SK-N-SH (cell line): ENCODE data around the gene ZC3H4. TPM values are rescaled to one million over a fixed set of nuclear protein-coding genes. Genes with fewer than 3 reads are reported as not detected.

ENCODE experiments used
- CTCF ChIA-PET: fragments of 300-600, 350-600 bp; formaldehyde crosslinking; extraction: SDS; loops from one replicate; lab custom pipeline; 2021; lab: Yijun Ruan, JAX
- POLR2A ChIA-PET: fragments of 350-600 bp; sonication (Branson Sonifier 250); formaldehyde crosslinking; extraction: SDS; loops from one replicate; lab custom pipeline; 2020; ENCODE audit warnings: antibody characterized with exemption, inconsistent platforms; lab: Yijun Ruan, JAX
- DNase-seq: peaks from one replicate; pipeline ENCODE4 v3.0.0; 2012
- H2AFZ ChIP-seq: fragments of 200-600 bp; sonication (generic); 2 replicates; pipeline ENCODE4 v1.8.1; 2016; ENCODE audit warnings: antibody characterized with exemption, mild to moderate bottlenecking, low read depth
- H3F3A ChIP-seq: fragments of 200-600 bp; sonication (generic); replicated peaks from 2 replicates; pipeline ENCODE3; 2016; ENCODE audit warnings: antibody characterized with exemption, mild to moderate bottlenecking; ENCODE audit not compliant: insufficient read depth
- H3K27ac ChIP-seq, 2 experiments: fragments of 200-500 bp in 1 of 2; fragments of 200-600 bp in 1 of 2; sonication (Bioruptor generic) in 1 of 2; sonication (generic), shearing (Covaris generic) in 1 of 2; 2 replicates each; pipeline versions ENCODE4 v1.5.1 to v1.6.1; 2014 to 2016; ENCODE audit warnings: low read depth in 2 of 2, inconsistent platforms in 1 of 2, low read length in 1 of 2, mild to moderate bottlenecking in 1 of 2, mixed read lengths in 1 of 2
- H3K27me3 ChIP-seq: fragments of 200-600 bp; sonication (generic), shearing (Covaris generic); 2 replicates; pipeline ENCODE4 v1.6.1; 2016; ENCODE audit warnings: mixed run types; ENCODE audit not compliant: insufficient read depth
- H3K36me3 ChIP-seq, 2 experiments: fragments of 200-500 bp in 1 of 2; fragments of 200-600 bp in 1 of 2; sonication (Bioruptor generic) in 1 of 2; sonication (generic) in 1 of 2; replicated peaks in 1 of 2; 2 replicates each; pipeline versions ENCODE3 to v1.5.1; 2014 to 2016; ENCODE audit warnings: low read length in 1 of 2, mild to moderate bottlenecking in 1 of 2; ENCODE audit not compliant: insufficient read depth in 2 of 2, control insufficient read depth in 1 of 2
- H3K4me1 ChIP-seq, 2 experiments: fragments of 200-500 bp in 1 of 2; fragments of 200-600 bp in 1 of 2; sonication (Bioruptor generic) in 1 of 2; sonication (generic), shearing (Covaris generic) in 1 of 2; 2 replicates each; pipeline versions ENCODE4 v1.5.1 to v1.6.1; 2014 to 2016; ENCODE audit warnings: low read depth in 1 of 2, low read length in 1 of 2, mixed run types in 1 of 2; ENCODE audit not compliant: insufficient read depth in 2 of 2, control insufficient read depth in 1 of 2
- H3K4me2 ChIP-seq: fragments of 200-600 bp; sonication (generic), shearing (Covaris generic); 2 replicates; pipeline ENCODE4 v1.6.1; 2017; ENCODE audit warnings: mixed run types
- H3K4me3 ChIP-seq, 2 experiments: fragments of 200-500 bp in 1 of 2; fragments of 200-600 bp in 1 of 2; sonication (Bioruptor generic) in 1 of 2; sonication (generic), shearing (Covaris generic) in 1 of 2; 2 replicates each; pipeline versions ENCODE4 v1.5.1 to v1.8.1; 2014 to 2016; ENCODE audit warnings: low read depth in 2 of 2, inconsistent platforms in 1 of 2, low read length in 1 of 2, mild to moderate bottlenecking in 1 of 2, mixed read lengths in 1 of 2, moderate library complexity in 1 of 2
- H3K79me2 ChIP-seq: fragments of 200-600 bp; sonication (generic); 2 replicates; pipeline ENCODE4 v1.8.1; 2017; ENCODE audit warnings: mild to moderate bottlenecking; ENCODE audit not compliant: insufficient read depth
- H3K9ac ChIP-seq: fragments of 200-600 bp; sonication (generic); 2 replicates; pipeline ENCODE4 v1.6.1; 2017; ENCODE audit warnings: mixed run types
- H3K9me2 ChIP-seq: fragments of 200-600 bp; sonication (generic); 2 replicates; pipeline ENCODE4 v1.6.1; 2017; ENCODE audit warnings: mixed run types
- H3K9me3 ChIP-seq: fragments of 200-600 bp; sonication (generic); 2 replicates; pipeline ENCODE4 v1.6.1; 2017; ENCODE audit warnings: mixed run types, mild to moderate bottlenecking, moderate library complexity
- H4K20me1 ChIP-seq: fragments of 200-600 bp; sonication (generic); 2 replicates; pipeline ENCODE4 v1.6.1; 2017; ENCODE audit warnings: mild to moderate bottlenecking, mixed run types; ENCODE audit not compliant: insufficient read depth
- ELF1 ChIP-seq: IDR thresholded peaks from 2 replicates; pipeline ENCODE4 v1.4.0; 2012
- GATA2 ChIP-seq: sonication (generic); formaldehyde crosslinking; IDR thresholded peaks from 2 replicates; pipeline ENCODE4 v1.5.0; 2020; ENCODE audit warnings: mild to moderate bottlenecking, missing genetic modification reagents
- JUND ChIP-seq: IDR thresholded peaks from 2 replicates; pipeline ENCODE4 v1.4.0; 2012
- MAX ChIP-seq: IDR thresholded peaks from 2 replicates; pipeline ENCODE4 v1.4.0; 2012; ENCODE audit warnings: low read depth
- MEF2A ChIP-seq: IDR thresholded peaks from 2 replicates; pipeline ENCODE4 v1.4.0; 2012; ENCODE audit warnings: low read depth, borderline replicate concordance
- RCOR1 ChIP-seq: fragments of 150-350 bp; IDR thresholded peaks from 2 replicates; pipeline ENCODE4 v1.6.1; 2017; ENCODE audit warnings: antibody characterized with exemption, low read length
- REST ChIP-seq: IDR thresholded peaks from 2 replicates; pipeline ENCODE4 v1.6.1; 2012; ENCODE audit warnings: mild to moderate bottlenecking, low read depth, low read length, moderate library complexity
- RFX5 ChIP-seq: IDR thresholded peaks from 2 replicates; pipeline ENCODE4 v1.6.1; 2012; ENCODE audit warnings: mild to moderate bottlenecking, improper control_type of control experiment, low read length
- RXRA ChIP-seq: IDR thresholded peaks from 2 replicates; pipeline ENCODE4 v1.4.0; 2012; ENCODE audit warnings: low read depth, mild to moderate bottlenecking, borderline replicate concordance
- SIN3A ChIP-seq: IDR thresholded peaks from 2 replicates; pipeline ENCODE4 v1.6.1; 2012; ENCODE audit warnings: low read depth, mild to moderate bottlenecking, low read length, moderate library complexity, borderline replicate concordance
- TAF1 ChIP-seq: IDR thresholded peaks from 2 replicates; pipeline ENCODE4 v1.6.1; 2012; ENCODE audit warnings: low read depth, mild to moderate bottlenecking, low read length, moderate library complexity, borderline replicate concordance
- USF1 ChIP-seq: IDR thresholded peaks from 2 replicates; pipeline ENCODE4 v1.4.0; 2012; ENCODE audit warnings: low read depth, borderline replicate concordance
- USF2 ChIP-seq: fragments of 150-350 bp; IDR thresholded peaks from 2 replicates; pipeline ENCODE4 v1.6.1; 2017; ENCODE audit warnings: antibody characterized with exemption, low read length, low read depth, borderline replicate concordance
- YY1 ChIP-seq: IDR thresholded peaks from 2 replicates; pipeline ENCODE4 v1.4.0; 2012; ENCODE audit warnings: low read depth, mild to moderate bottlenecking
- WGBS: methylation state at CpG from one replicate; pipeline ENCODE4 v1.1.6; 2017; ENCODE audit warnings: low lambda C conversion rate; 5-methylcytosine and 5-hydroxymethylcytosine counted together
- polyA plus RNA-seq, 3 experiments: library from polyadenylated mRNA; depleted of rRNA; stranded (reverse); fragments of >200 nt; gene quantifications; 2 replicates each; pipeline ENCODE4 v1.2.3, GENCODE V29; 2012

The ZC3H4 gene
- polyA plus RNA-seq, 1 of the 3 experiments (the other 2 are of a cell fraction), result 7.6 TPM

GRCh38 chr19:47155148-47155547, 41.6 kb upstream of the ZC3H4 start:
- DNase-seq, result no peak
- Histone ChIP-seq H3K4me1 (peaks cover 2 to 15% of the 10 kb centered on the region in 2 experiments; a peak in 3 of 4 replicates), H4K20me1 (peaks cover 8% of the 10 kb centered on the region; the same call in 1 of the 2 replicates), H3F3A (peaks cover 25% of the 10 kb centered on the region), H3K4me3 (no peak overlapping the region), H3K79me2 (peaks cover 88% of the 10 kb centered on the region), H3K27me3 (no peaks in the 10 kb centered on the region), H3K27ac (no peak overlapping the region), H3K36me3 (peaks cover 46 to 57% of the 10 kb centered on the region in 2 experiments), H3K9me3 (no peaks in the 10 kb centered on the region), H3K9me2 (no peaks in the 10 kb centered on the region), H2AFZ (no peak overlapping the region), H3K9ac (no peak overlapping the region), H3K4me2 (no peak overlapping the region)
- TF ChIP-seq RXRA (no peak), ELF1 (no peak), SIN3A (no peak), REST (no peak), MEF2A (no peak), RCOR1 (no peak), YY1 (no peak), MAX (no peak), RFX5 (no peak), JUND (no peak), USF2 (no peak), USF1 (no peak), GATA2 (CRISPR knock-in tag) (no peak), TAF1 (no peak)
- POLR2A ChIA-PET, result no interaction called here
- CTCF ChIA-PET, result interaction anchor here (3.0 to 10.9 kb wide), 2 partner anchors 55 to 91 kb away, joined by 12 to 132 read pairs; no protein-coding TSS in a partner anchor
- 94% methylated on average over 7 of the region's 7 CpGs for WGBS
